Stimulated activated CD8-positive, alpha-beta memory T cell treated with anti-CD3 and anti-CD28 coated beads, Interleukin-7, amount 100 ng/mL, for 24 hours (primary cell): Measurements from ENCODE around the gene CTDSP2.
"Not testable (repeated sequence)": the region's sequence is repeated elsewhere in the genome, so short reads cannot be mapped to it uniquely, and the experiment has no call there.

ENCODE experiments used
- DNase-seq: peaks from one replicate; pipeline ENCODE4 v3.0.0-alpha.2; 2020; ENCODE audit warnings: low read depth

Gene CTDSP2

GRCh38 chr12:57834086-57834876 is 12.2 kb downstream of the CTDSP2 start:
- no peak for DNase-seq

- no peak for DNase-seq
Measured at GRCh38 chr12:57833672-57834071, 12.9 kb downstream of the CTDSP2 start.

GRCh38 chr12:57832966-57833365 is 13.6 kb downstream of the CTDSP2 start:
- DNase-seq, result no peak

GRCh38 chr12:57830393-57830792 is 16.1 kb downstream of the CTDSP2 start:
- no peak for DNase-seq

GRCh38 chr12:57829025-57829777 is 17.3 kb downstream of the CTDSP2 start:
- DNase-seq, result no peak

- no peak for DNase-seq
Measured at GRCh38 chr12:57826966-57827365, 19.6 kb downstream of the CTDSP2 start.

GRCh38 chr12:57826400-57826799 is 20.1 kb downstream of the CTDSP2 start:
- no peak for DNase-seq

GRCh38 chr12:57825451-57825850 is 21.1 kb downstream of the CTDSP2 start:
- no peak for DNase-seq

- DNase-seq, result no peak
Measured at GRCh38 chr12:57823908-57824640, 22.5 kb downstream of the CTDSP2 start.

- no peak for DNase-seq
Measured at GRCh38 chr12:57823131-57823907, 23.2 kb downstream of the CTDSP2 start.

GRCh38 chr12:57822392-57823130 is 24.0 kb downstream of the CTDSP2 start:
- no peak for DNase-seq

GRCh38 chr12:57821474-57822214 is 24.9 kb downstream of the CTDSP2 start:
- no peak for DNase-seq

GRCh38 chr12:57821015-57821414 is 25.5 kb downstream of the CTDSP2 start:
- DNase-seq, result not testable (repeated sequence)

- DNase-seq, result not testable (repeated sequence)
Measured at GRCh38 chr12:57820119-57820518, 26.4 kb downstream of the CTDSP2 start.

GRCh38 chr12:57817990-57818331 is 28.6 kb downstream of the CTDSP2 start:
- not testable (repeated sequence) for DNase-seq

- no peak for DNase-seq
Measured at GRCh38 chr12:57817261-57817989, 29.1 kb downstream of the CTDSP2 start.

GRCh38 chr12:57816855-57817151 is 29.7 kb downstream of the CTDSP2 start:
- no peak for DNase-seq

- DNase-seq, result no peak
Measured at GRCh38 chr12:57816001-57816854, 30.3 kb downstream of the CTDSP2 start.
